Stimulated activated CD8-positive, alpha-beta memory T cell treated with anti-CD3 and anti-CD28 coated beads, Interleukin-7, amount 100 ng/mL, for 24 hours (primary cell): ENCODE data around the gene INPP5A.
"Not testable (repeated sequence)": the region's sequence is repeated elsewhere in the genome, so short reads cannot be mapped to it uniquely, and the experiment has no call there.

Source experiments
- DNase-seq: peaks from one replicate; pipeline ENCODE4 v3.0.0-alpha.2; 2020; ENCODE audit warnings: low read depth

Gene INPP5A

GRCh38 chr10:132662186-132662920 lies 124.8 kb downstream of the INPP5A start:
- DNase-seq, result no peak

- DNase-seq, result no peak
These were observed 126.2 kb downstream of the INPP5A start for GRCh38 chr10:132663666-132664365.

GRCh38 chr10:132664407-132664806 lies 126.8 kb downstream of the INPP5A start:
- no peak for DNase-seq

GRCh38 chr10:132664883-132665282 lies 127.3 kb downstream of the INPP5A start:
- DNase-seq, result no peak

GRCh38 chr10:132665946-132666704 lies 128.5 kb downstream of the INPP5A start:
- no peak for DNase-seq

GRCh38 chr10:132666705-132667341 lies 129.2 kb downstream of the INPP5A start:
- no peak for DNase-seq

- DNase-seq, result no peak
These were observed 129.9 kb downstream of the INPP5A start for GRCh38 chr10:132667342-132668047.

- DNase-seq, result no peak
These were observed 130.4 kb downstream of the INPP5A start for GRCh38 chr10:132668048-132668394.

GRCh38 chr10:132669208-132669861 lies 131.7 kb downstream of the INPP5A start:
- no peak for DNase-seq

- no peak for DNase-seq
These were observed 133.1 kb downstream of the INPP5A start for GRCh38 chr10:132670546-132671227.

GRCh38 chr10:132671228-132672154 lies 133.9 kb downstream of the INPP5A start:
- DNase-seq, result no peak

- DNase-seq, result not testable (repeated sequence)
These were observed 136.2 kb downstream of the INPP5A start for GRCh38 chr10:132673746-132674145.

GRCh38 chr10:132674311-132674710 lies 136.7 kb downstream of the INPP5A start:
- DNase-seq, result no peak

GRCh38 chr10:132675031-132675740 lies 137.6 kb downstream of the INPP5A start:
- no peak for DNase-seq

GRCh38 chr10:132676193-132676891 lies 138.8 kb downstream of the INPP5A start:
- no peak for DNase-seq

GRCh38 chr10:132677096-132677472 lies 139.5 kb downstream of the INPP5A start:
- no peak for DNase-seq

- no peak for DNase-seq
These were observed 140.1 kb downstream of the INPP5A start for GRCh38 chr10:132677473-132678227.
